H9 (cell line): ENCODE results near the gene TBX3. TPM values are rescaled to one million over a fixed set of nuclear protein-coding genes. Genes with fewer than 3 reads are reported as not detected.

Experiments
- DNase-seq: peaks from one replicate; pipeline ENCODE4 v3.0.0-alpha.2; 2017
- H2AFZ ChIP-seq: one replicate; pipeline ENCODE4 v1.6.1; 2013; ENCODE audit warnings: mild to moderate bottlenecking, low read length, control low read depth, moderate library complexity
- H2AK5ac ChIP-seq: 2 replicates; pipeline ENCODE4 v1.6.1; 2013; ENCODE audit warnings: low read length, control low read depth, mixed read lengths; ENCODE audit not compliant: insufficient read length
- H2BK120ac ChIP-seq: one replicate; pipeline ENCODE4 v1.6.1; 2013; ENCODE audit warnings: low read depth, mild to moderate bottlenecking, low read length, control low read depth, inconsistent platforms; ENCODE audit not compliant: poor library complexity, severe bottlenecking
- H2BK12ac ChIP-seq: 2 replicates; pipeline ENCODE4 v1.6.1; 2013; ENCODE audit warnings: low read length, control low read depth, mixed read lengths, low read depth; ENCODE audit not compliant: insufficient read length
- H2BK15ac ChIP-seq: 2 replicates; pipeline ENCODE4 v1.6.1; 2013; ENCODE audit warnings: low read depth, low read length, control low read depth
- H2BK20ac ChIP-seq: one replicate; pipeline ENCODE4 v1.6.1; 2013; ENCODE audit warnings: low read depth, mild to moderate bottlenecking, low read length, control low read depth, inconsistent platforms; ENCODE audit not compliant: poor library complexity, severe bottlenecking
- H2BK5ac ChIP-seq: 2 replicates; pipeline ENCODE4 v1.6.1; 2013; ENCODE audit warnings: low read length, control low read depth, mixed read lengths; ENCODE audit not compliant: insufficient read length
- H3K14ac ChIP-seq: 2 replicates; pipeline ENCODE4 v1.6.1; 2013; ENCODE audit warnings: low read length, control low read depth; ENCODE audit not compliant: insufficient read depth
- H3K18ac ChIP-seq: 2 replicates; pipeline ENCODE4 v1.6.1; 2013; ENCODE audit warnings: low read depth, mild to moderate bottlenecking, mixed read lengths, low read length, control low read depth; ENCODE audit not compliant: insufficient read length
- H3K23ac ChIP-seq: 2 replicates; pipeline ENCODE4 v1.6.1; 2013; ENCODE audit warnings: low read length, control low read depth, mixed read lengths, low read depth; ENCODE audit not compliant: insufficient read length
- H3K23me2 ChIP-seq: 2 replicates; pipeline ENCODE4 v1.6.1; 2013; ENCODE audit warnings: low read depth, mild to moderate bottlenecking, mixed read lengths, low read length, control low read depth; ENCODE audit not compliant: insufficient read length, poor library complexity, severe bottlenecking
- H3K27ac ChIP-seq: 2 replicates; pipeline ENCODE4 v1.5.1; 2013; ENCODE audit warnings: low read length, control low read depth, mixed read lengths, low read depth; ENCODE audit not compliant: insufficient read length
- H3K27me3 ChIP-seq: 2 replicates; pipeline ENCODE4 v1.6.1; 2013; ENCODE audit warnings: low read length, control low read depth, inconsistent platforms; ENCODE audit not compliant: insufficient read depth
- H3K4ac ChIP-seq: 2 replicates; pipeline ENCODE4 v1.6.1; 2013; ENCODE audit warnings: low read depth, mild to moderate bottlenecking, control low read depth, inconsistent platforms, low read length, moderate library complexity
- H3K4me1 ChIP-seq: 2 replicates; pipeline ENCODE4 v1.6.1; 2013; ENCODE audit warnings: low read length, control low read depth, inconsistent platforms; ENCODE audit not compliant: insufficient read depth
- H3K4me2 ChIP-seq: 2 replicates; pipeline ENCODE4 v1.6.1; 2013; ENCODE audit warnings: low read length, control low read depth, mixed read lengths; ENCODE audit not compliant: insufficient read length, insufficient read depth
- H3K56ac ChIP-seq: 2 replicates; pipeline ENCODE4 v1.6.1; 2013; ENCODE audit warnings: low read depth, mild to moderate bottlenecking, mixed read lengths, low read length, control low read depth; ENCODE audit not compliant: insufficient read length
- H3K79me1 ChIP-seq: 2 replicates; pipeline ENCODE4 v1.6.1; 2013; ENCODE audit warnings: low read depth, mild to moderate bottlenecking, moderate library complexity, low read length, control low read depth, inconsistent platforms; ENCODE audit not compliant: insufficient read depth, poor library complexity, severe bottlenecking
- H3K79me2 ChIP-seq: 2 replicates; pipeline ENCODE4 v1.6.1; 2013; ENCODE audit warnings: low read length, control low read depth, inconsistent platforms; ENCODE audit not compliant: insufficient read depth
- H3K9ac ChIP-seq: 2 replicates; pipeline ENCODE4 v1.6.1; 2013; ENCODE audit warnings: low read length, control low read depth, mixed read lengths; ENCODE audit not compliant: insufficient read length; ENCODE audit errors: extremely low read depth
- H3K9me3 ChIP-seq: one replicate; pipeline ENCODE4 v1.6.1; 2013; ENCODE audit warnings: low read depth, low read length, inconsistent platforms; ENCODE audit not compliant: control insufficient read depth
- H3T11ph ChIP-seq: one replicate; pipeline ENCODE4 v1.6.1; 2013; ENCODE audit warnings: mild to moderate bottlenecking, low read length, control low read depth, inconsistent platforms
- H4K20me1 ChIP-seq: one replicate; pipeline ENCODE4 v1.6.1; 2013; ENCODE audit not compliant: control insufficient read depth, insufficient read length, insufficient read depth
- H4K5ac ChIP-seq: 2 replicates; pipeline ENCODE4 v1.6.1; 2013; ENCODE audit warnings: low read depth, mild to moderate bottlenecking, mixed read lengths, low read length, control low read depth; ENCODE audit not compliant: insufficient read length
- H4K8ac ChIP-seq: replicated peaks from 2 replicates; pipeline ENCODE4 v1.6.1; 2013; ENCODE audit warnings: low read length, control low read depth, mixed read lengths, low read depth; ENCODE audit not compliant: insufficient read length
- H4K91ac ChIP-seq: 2 replicates; pipeline ENCODE4 v1.6.1; 2013; ENCODE audit warnings: low read depth, mild to moderate bottlenecking, moderate library complexity, mixed read lengths, low read length, control low read depth; ENCODE audit not compliant: insufficient read length
- H3K27ac Mint-ChIP-seq, 3 experiments: 2 replicates in 2 of 3; 3 replicates in 1 of 3; pipeline ENCODE4 v1.8.0; 2020 to 2021; ENCODE audit warnings: mixed read lengths in 3 of 3, mild to moderate bottlenecking in 1 of 3, moderate library complexity in 1 of 3
- H3K27me3 Mint-ChIP-seq: 2 replicates; pipeline ENCODE4 v1.8.0; 2021; ENCODE audit warnings: low read depth, mild to moderate bottlenecking, moderate library complexity, mixed read lengths
- H3K36me3 Mint-ChIP-seq, 3 experiments: 2 replicates in 2 of 3; 3 replicates in 1 of 3; pipeline ENCODE4 v1.8.0; 2020 to 2021; ENCODE audit warnings: low read depth in 3 of 3, mixed read lengths in 3 of 3; ENCODE audit not compliant: insufficient read depth in 1 of 3
- H3K4me1 Mint-ChIP-seq, 2 experiments: 2 replicates each; pipeline ENCODE4 v1.8.0; 2020; ENCODE audit warnings: mixed read lengths in 2 of 2
- H3K4me3 Mint-ChIP-seq, 2 experiments: 2 replicates in 1 of 2; 3 replicates in 1 of 2; pipeline ENCODE4 v1.8.0; 2020 to 2021; ENCODE audit warnings: mild to moderate bottlenecking in 2 of 2, mixed read lengths in 2 of 2, moderate library complexity in 1 of 2
- H3K9me3 Mint-ChIP-seq, 2 experiments: 2 replicates in 1 of 2; 3 replicates in 1 of 2; pipeline ENCODE4 v1.8.0; 2020; ENCODE audit warnings: mild to moderate bottlenecking in 2 of 2, mixed read lengths in 2 of 2, moderate library complexity in 1 of 2
- CTCF ChIP-seq: fragments of 200-600 bp; sonication (generic); conservative IDR thresholded peaks from 3 replicates; pipeline ENCODE4 v1.8.0; 2021; ENCODE audit warnings: antibody characterized with exemption, mild to moderate bottlenecking
- WGBS: extraction: QIAGEN DNeasy Blood & Tissue Kit; methylation state at CpG from one replicate; pipeline ENCODE4 v1.1.7; 2013; ENCODE audit warnings: missing lambda C conversion rate, low lambda C conversion rate, mixed read lengths; ENCODE audit not compliant: insufficient read length; ENCODE audit errors: extremely low coverage; 5-methylcytosine and 5-hydroxymethylcytosine counted together
- total RNA-seq: library from RNA; stranded (reverse); gene quantifications from 2 replicates; pipeline ENCODE4 v1.2.1, GENCODE V29; 2021

Gene TBX3
- total RNA-seq, 1 experiment from 2014 or later = 0.04 TPM

GRCh38 chr12:114671066-114671442, 12.9 kb downstream of the TBX3 start:
- no peak overlapping the region for H2AFZ ChIP-seq
- TF ChIP-seq CTCF = no peak
- H3K27me3 ChIP-seq = peaks cover 87% of the 10 kb centered on the region
- no peaks in the 10 kb centered on the region for H3K79me2 ChIP-seq
- peaks cover 10% of the 10 kb centered on the region; the same call in 1 of the 2 replicates for H3K4me1 ChIP-seq
- H3K9ac ChIP-seq = no peak overlapping the region
- no peak overlapping the region for H3K4me2 ChIP-seq
- H2BK20ac ChIP-seq = no peak overlapping the region
- peaks cover 33 to 74% of the 10 kb centered on the region in 2 experiments for H3K4me1 Mint-ChIP-seq
- H3K56ac ChIP-seq = no peak overlapping the region
- H2BK12ac ChIP-seq = no peak overlapping the region
- no peak overlapping the region for H3K23ac ChIP-seq
- no peaks in the 10 kb centered on the region; a peak in 1 of 7 replicates for H3K36me3 Mint-ChIP-seq
- no peak overlapping the region for H3K4me3 Mint-ChIP-seq
- no peak overlapping the region for H3T11ph ChIP-seq
- H2BK5ac ChIP-seq = no peak overlapping the region
- no peak overlapping the region for H3K27ac ChIP-seq
- no peak overlapping the region for H3K27ac Mint-ChIP-seq
- no peak overlapping the region for H2AK5ac ChIP-seq
- H3K9me3 Mint-ChIP-seq = peaks cover 0 to 11% of the 10 kb centered on the region in 2 experiments; a peak in 2 of 5 replicates
- H2BK120ac ChIP-seq = no peak overlapping the region
- DNase-seq = no peak
- WGBS = no CpG with 5 or more reads among the region's 4 CpGs
- H3K9me3 ChIP-seq = no peaks in the 10 kb centered on the region
- no peak overlapping the region for H4K8ac ChIP-seq
- no peaks in the 10 kb centered on the region for H3K79me1 ChIP-seq
- H3K27me3 Mint-ChIP-seq = peaks cover 100% of the 10 kb centered on the region
- H2BK15ac ChIP-seq = no peak overlapping the region
- H4K20me1 ChIP-seq = no peaks in the 10 kb centered on the region
- H4K91ac ChIP-seq = no peak overlapping the region
- H3K4ac ChIP-seq = no peak overlapping the region
- H3K14ac ChIP-seq = no peak overlapping the region
- H3K18ac ChIP-seq = no peak overlapping the region
- peaks cover 15% of the 10 kb centered on the region for H3K23me2 ChIP-seq
- no peak overlapping the region for H4K5ac ChIP-seq
